COLO829 (cell line): ENCODE data around the gene SYNE2.
"Not testable (repeated sequence)": the region's sequence is repeated elsewhere in the genome, so short reads cannot be mapped to it uniquely, and the experiment has no call there.

Experiments
- DNase-seq: peaks from one replicate; pipeline ENCODE4 v3.0.0; 2012; ENCODE audit warnings: low spot score

Gene SYNE2

GRCh38 chr14:64069634-64070359, 217.0 kb downstream of the SYNE2 start:
- DNase-seq = no peak

GRCh38 chr14:64074961-64075612, 222.3 kb downstream of the SYNE2 start:
- DNase-seq = no peak

DNA sequence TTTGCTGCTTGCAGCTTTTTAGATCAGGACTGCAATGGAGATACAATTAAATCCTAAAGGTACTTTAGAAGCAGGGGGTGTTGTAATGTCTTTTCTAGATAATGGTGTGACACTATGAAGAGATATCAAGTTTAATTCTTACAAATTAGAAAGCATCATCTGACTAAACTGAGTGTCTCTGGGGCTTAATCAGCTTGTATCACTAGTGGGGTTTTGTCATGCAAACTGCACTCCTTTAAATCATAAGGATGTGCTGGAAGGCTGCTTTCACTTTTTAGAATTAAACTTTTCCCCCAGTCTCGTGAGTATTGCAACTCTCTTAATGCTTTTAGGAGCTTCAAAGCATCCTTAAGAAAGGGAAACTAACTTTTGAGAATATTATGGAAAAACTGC, 222.8 kb downstream of the SYNE2 start:
- no peak for DNase-seq

- DNase-seq = no peak
Observed at GRCh38 chr14:64080452-64080851, 227.6 kb downstream of the SYNE2 start.

DNA sequence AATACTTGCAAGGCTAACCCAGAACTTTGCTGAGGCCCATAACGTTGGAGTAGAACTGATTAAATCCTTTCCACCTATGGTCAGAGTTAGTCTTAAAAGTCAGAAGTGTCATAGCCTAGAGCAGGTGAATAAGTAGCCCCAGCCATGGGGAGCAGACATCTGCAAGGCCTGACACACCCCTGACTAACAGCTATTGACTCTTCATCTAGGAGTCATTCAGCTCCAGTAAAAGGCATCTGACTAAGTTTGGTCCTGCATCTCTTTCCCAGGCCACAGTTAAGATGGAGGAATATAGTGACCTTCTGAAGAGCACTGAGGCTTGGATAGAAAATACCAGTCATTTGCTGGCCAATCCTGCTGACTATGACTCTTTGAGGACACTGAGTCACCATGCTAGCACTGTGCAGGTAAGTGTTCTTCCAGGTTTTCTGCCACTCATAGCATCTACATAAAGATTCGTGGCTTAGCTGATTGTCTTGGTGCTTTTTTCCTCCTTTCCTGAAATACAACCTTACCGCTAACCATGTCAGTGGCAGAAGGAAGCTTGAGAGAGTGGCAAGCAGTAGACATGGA, 228.5 kb downstream of the SYNE2 start:
- DNase-seq = no peak

DNA sequence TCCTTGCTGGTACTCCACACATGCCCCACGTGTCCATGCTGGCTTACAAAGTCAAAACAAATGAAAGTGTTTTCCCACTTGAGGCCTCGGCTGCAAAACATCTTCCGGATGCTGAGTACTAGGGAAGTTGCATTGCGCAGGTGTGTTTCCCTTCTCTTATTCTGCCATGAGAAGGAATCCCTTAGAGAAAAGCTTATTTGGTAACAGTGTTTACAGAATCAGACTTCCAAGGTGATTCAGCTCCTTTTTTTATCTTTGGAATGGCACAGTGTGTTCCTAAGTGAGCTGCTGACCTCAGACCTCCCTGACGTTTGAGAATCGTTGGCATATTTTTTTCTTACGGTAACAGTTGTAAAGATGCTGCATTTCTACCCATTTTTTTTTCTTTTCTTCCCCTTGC, 230.0 kb downstream of the SYNE2 start:
- DNase-seq = no peak

DNA sequence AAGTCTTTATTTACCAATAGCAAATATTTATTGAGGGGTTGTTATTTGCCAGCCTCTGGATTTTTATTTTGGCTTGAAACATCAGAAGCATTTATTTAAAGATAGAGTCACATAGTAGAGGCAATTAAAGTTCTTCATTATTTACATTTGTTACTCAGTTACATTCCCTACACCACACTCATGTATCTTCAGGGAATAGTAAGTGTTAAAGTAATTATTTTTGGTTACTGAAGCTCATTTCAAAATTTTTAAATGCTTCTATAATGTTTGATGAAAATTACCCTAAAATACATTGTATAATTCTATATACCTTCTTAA, 235.8 kb downstream of the SYNE2 start:
- DNase-seq = no peak

DNA sequence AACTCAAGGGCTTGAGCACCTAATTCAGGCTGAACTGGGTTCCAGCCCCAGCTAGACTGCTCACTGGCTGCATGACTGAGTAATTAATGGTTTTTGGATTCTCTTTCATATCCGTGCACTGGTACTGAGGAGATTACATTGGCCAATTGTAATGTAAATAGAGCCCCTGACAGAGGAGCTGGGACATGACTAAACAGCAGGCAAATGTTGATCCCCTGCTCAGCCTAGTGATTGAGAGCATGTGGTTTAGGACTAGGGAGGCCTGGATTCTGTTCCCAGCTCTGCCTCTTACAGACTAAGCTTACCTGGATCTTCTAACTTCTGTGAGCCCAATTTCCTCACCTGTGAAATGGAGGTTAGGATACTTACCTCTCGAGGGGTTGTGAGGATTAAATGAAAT, 237.1 kb downstream of the SYNE2 start:
- DNase-seq = no peak

GRCh38 chr14:64091217-64091616, 238.4 kb downstream of the SYNE2 start:
- DNase-seq = no peak

DNA sequence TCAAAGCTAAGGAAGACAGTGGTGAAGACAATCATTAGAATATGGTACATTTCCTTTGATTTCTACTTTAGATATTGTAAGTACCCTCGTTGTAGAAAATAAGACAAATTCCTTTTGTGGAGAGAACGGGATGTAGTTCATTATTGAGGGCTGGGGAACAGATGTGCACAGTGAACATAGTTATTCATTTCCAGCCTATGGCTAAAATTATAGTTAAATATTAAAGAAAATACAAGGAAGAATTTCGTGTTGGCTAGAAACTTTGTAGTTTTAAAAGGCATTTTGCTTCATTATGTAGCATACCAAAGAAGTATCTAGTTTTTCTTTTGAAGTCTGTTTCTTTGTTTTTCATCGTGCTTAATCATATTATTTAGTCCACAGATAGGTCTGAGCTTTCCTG, 239.5 kb downstream of the SYNE2 start:
- no peak for DNase-seq

GRCh38 chr14:64092940-64093339, 240.1 kb downstream of the SYNE2 start:
- no peak for DNase-seq

DNA sequence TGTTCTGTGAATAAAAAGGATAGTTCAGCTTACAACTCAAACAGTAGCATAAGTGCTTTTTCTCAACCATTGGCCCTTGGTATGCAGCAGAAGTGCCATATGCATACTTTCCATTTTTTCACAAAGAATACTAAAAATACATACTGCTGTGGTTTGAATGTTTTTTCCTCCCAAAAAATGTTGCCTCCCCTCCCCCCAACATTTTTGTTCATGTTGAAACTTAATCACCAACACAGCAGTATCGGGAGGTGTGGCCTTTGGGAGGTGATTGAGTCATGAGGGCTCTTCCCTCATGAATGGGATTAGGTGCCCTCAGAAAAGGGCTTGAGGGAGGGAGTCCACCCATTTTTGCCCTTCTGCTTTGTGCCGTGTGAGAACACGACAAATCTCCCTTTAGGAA, 242.8 kb downstream of the SYNE2 start:
- no peak for DNase-seq

- no peak for DNase-seq
Observed at GRCh38 chr14:64098120-64098519, 245.3 kb downstream of the SYNE2 start.

DNA sequence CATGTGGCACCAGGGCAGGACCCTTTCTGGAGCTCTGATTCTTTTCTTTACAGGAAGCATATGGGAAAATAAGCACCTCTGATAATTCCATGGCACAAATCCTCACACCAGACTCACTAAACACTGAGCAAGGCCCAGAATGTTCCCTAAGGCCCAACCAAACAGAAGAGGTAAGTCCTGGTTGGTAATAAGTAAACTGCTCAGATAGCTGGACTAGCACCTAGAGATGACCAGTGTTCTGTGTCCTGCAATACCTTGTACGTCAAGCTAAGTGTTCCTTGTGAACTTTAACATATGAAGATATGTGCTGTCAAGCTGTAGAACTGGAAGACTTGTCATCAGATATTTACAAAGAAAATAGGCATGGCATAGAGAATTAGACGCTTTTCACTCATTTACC, 254.6 kb downstream of the SYNE2 start:
- DNase-seq = no peak

DNA sequence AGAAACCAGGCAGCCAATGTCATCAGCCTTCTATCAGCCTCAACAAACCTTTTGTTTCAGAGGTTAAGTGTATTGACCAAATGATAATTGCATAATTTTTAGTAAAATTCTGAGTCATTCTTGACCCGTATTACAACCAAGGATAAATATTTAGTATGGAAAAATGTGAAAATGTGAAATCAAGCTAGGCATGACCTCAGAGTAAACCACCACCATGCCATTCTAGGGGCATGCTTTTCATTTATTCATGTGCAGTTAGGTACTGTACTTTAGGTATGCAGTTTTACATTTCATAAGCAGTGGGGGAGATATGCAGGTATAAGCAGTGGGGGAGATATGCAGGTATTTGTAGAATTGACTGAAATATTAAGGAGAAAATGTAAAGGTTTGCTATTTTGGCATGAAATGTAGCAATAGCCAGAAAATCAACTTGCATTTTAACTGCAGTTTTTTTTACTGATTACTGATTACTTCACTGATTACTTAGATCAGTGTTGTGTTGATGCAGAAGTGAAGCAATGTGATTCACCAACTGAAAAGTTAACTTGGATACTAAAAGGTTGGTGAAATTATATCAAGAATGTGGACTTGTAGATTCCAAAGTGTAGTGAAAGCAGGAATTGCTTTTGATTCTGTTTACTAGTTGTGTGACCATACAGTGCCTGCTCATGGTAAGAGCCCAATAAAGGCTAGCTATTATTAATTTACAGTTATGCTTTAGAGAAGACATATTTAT, 257.2 kb downstream of the SYNE2 start:
- DNase-seq = no peak

DNA sequence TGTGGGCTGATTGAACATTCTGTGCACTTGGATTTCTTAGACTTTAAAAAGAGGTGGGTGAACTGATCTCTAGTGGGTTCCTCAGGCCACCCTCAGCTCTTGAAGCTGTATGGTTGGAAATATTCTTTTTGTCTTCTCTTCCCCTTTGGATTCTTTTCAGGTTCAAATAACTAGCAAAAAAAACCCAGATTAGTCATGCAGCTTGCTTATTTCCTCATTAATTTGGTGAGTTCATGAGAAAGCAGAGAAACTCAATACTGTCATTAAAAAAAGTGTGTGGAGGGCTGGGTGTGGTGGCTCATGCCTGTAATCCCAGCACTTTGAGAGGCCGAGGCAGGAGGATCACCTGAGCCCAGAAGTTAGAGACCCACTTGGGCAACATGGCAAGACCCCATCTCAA, 258.0 kb downstream of the SYNE2 start:
- DNase-seq = no peak

DNA sequence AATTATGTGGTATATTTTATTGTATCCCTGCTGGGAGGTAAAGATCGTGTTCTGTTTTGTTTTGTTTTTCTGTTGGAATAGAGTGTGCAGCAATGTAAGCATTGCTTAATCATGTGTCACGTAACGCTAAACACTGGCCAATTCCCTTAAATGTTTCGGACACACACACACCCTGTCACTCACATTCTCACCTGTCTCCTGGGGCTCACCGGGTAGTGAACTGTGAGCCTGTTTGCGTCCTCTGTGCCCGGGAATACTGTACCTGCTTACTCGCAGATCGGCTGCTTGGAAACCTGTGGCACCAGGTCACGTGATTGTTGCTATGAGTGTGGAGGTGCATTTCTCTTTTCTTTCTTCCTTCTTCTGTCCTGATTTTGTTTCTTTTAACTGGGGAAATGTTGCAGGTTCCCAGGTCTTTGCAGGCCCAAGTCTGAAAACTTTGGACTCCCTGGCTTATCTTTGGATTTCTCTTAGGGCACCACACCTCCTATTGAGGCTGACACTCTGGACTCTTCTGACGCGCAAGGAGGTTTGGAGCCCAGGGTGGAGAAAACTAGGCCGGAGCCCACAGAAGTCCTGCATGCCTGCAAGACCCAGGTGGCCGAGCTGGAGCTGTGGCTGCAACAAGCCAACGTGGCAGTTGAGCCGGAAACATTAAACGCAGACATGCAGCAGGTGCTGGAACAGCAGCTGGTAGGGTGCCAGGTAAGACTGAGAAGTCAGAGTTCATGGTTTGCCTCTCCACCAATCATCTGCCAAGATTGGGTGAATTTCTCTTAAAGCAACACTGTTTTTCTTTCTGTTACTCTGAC, 260.3 kb downstream of the SYNE2 start:
- DNase-seq = no peak

GRCh38 chr14:64114166-64114565, 261.4 kb downstream of the SYNE2 start:
- no peak for DNase-seq

DNA sequence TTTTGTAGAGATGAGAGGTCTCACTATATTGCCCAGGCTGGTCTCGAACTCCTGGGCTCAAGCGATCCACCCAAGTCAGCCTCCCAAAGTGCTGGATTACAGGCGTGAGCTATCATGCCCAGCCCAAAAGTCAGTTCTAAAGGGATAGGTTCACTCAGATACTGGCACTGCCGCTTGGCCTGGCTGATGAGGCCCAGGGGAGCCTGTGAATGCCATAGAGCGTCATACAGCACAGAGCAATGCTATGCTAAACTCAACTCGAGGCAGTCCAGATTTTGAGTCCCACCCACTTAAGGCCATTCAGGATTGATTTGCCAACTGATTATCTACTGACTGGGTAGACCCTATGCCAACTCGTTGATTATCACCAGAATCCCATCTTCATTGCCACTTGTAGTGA, 262.0 kb downstream of the SYNE2 start:
- no peak for DNase-seq

- no peak for DNase-seq
Observed at GRCh38 chr14:64115401-64115800, 262.6 kb downstream of the SYNE2 start.

DNA sequence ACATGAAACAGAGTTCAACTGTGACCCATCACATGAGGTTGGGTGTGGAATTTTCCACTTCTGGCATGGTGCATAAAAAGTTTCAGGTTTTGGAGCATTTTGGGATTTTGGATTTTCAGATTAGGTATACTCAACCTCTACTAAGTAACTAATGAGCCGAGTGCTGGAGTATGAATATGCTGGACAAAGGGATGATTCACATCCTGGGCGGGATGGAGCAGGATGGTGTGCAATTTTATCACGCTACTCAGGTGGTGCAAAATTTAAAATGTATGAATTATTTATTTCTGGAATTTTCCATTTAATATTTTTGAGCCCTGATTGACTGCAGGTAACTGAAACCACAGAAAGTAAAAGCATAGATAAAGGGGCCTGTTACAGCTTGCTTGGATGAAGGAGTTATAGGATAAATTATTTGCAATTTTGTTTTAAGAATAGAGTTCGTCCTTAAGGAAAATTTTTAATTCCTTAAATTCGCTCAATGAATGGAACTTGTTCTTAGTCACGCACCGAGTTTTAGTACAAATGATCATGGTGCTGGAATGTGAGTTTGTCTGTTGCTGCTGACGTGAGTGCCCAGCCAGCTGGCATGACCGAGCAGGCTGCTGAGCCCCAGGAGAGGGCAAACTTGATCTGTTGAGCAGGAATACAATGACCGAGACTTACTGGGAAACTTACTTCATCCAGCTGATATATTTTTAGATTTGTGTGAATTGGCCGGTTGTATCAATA, 265.0 kb downstream of the SYNE2 start:
- DNase-seq = no peak

DNA sequence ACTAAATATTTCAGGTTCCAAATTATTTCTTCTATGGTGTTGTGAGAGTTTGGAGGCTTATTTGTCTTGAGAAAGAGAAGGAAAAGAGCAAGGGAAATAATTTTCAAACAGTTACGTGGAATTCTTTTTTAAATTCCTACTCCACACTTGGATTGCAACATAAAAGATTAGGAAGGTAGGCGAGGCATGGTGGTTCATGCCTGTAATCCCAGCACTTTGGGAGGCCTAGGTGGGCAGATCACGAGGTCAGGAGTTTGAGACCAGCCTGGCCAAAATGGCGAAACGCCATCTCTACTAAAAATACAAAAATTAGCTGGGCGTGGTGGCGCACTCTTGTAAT, 265.6 kb downstream of the SYNE2 start:
- not testable (repeated sequence) for DNase-seq
